Adrenal gland (tissue), 12 donors: Measurements from ENCODE around the gene USP2. TPM values are rescaled to one million over a fixed set of nuclear protein-coding genes. Genes with fewer than 3 reads are reported as not detected.

Experiments used
- DNase-seq, 7 donors: peaks; one replicate each; pipeline ENCODE4 v3.0.0-alpha.2; 2019 to 2020
- H3K27ac ChIP-seq, 5 donors: fragments of 200-600 bp; sonication (generic) in 4 of 5; 1 replicate in 3 of 5; 2 replicates in 2 of 5; pipeline versions ENCODE4 v1.5.1 to v1.8.0; 2016 to 2020; ENCODE audit warnings: mild to moderate bottlenecking in 1 of 5
- H3K27me3 ChIP-seq: fragments of 200-600 bp; 2 replicates; pipeline ENCODE4 v1.8.0; 2021
- H3K36me3 ChIP-seq, 2 donors: fragments of 200-600 bp; replicated peaks in 1 of 2; 1 replicate in 1 of 2; 2 replicates in 1 of 2; pipeline versions ENCODE4 v1.5.1 to v1.8.0; 2018 to 2022
- H3K4me1 ChIP-seq, 2 donors: fragments of 200-600 bp; replicated peaks in 1 of 2; 1 replicate in 1 of 2; 2 replicates in 1 of 2; pipeline versions ENCODE4 v1.5.1 to v1.8.0; 2018 to 2021
- H3K4me3 ChIP-seq, 4 donors: fragments of 200-600 bp; sonication (generic) in 3 of 4; one replicate each; pipeline ENCODE4 v1.5.1; 2016 to 2018
- H3K9me3 ChIP-seq, 3 donors: fragments of 200-600 bp; sonication (generic) in 1 of 3; replicated peaks in 1 of 3; 1 replicate in 2 of 3; 2 replicates in 1 of 3; pipeline versions ENCODE4 v1.5.1 to v1.8.0; 2016 to 2021
- POLR2A ChIP-seq, 2 donors: fragments of 450-650 bp; IDR thresholded peaks; one replicate each; pipeline ENCODE4 v1.6.1; 2017; ENCODE audit warnings: antibody characterized with exemption in 2 of 2, mild to moderate bottlenecking in 2 of 2, moderate library complexity in 1 of 2
- WGBS, 4 donors: extraction: QIAGEN DNeasy Blood & Tissue Kit in 2 of 4; methylation state at CpG; one replicate each; pipeline versions ENCODE4 v1.1.5 to v1.1.7; 2013 to 2017; 5-methylcytosine and 5-hydroxymethylcytosine counted together
- intact Hi-C, 2 donors: fragments of 100-400 bp; cut with DNase I; formaldehyde crosslinking; loops; one replicate each; pipeline versions ENCODE4 v1.14.1 to v1.15.0; 2022 to 2023
- polyA plus RNA-seq, 3 donors: library from polyadenylated mRNA; stranded (reverse); fragments of 200-250 nt in 2 of 3; fragments of 350-450 nt in 1 of 3; fragmentation: Illumina TruSeq in 1 of 3; extraction: RNeasy Lipid Tissue Mini Kit (QIAGEN cat#74804) in 1 of 3; gene quantifications; one replicate each; pipeline ENCODE4 v1.2.3, GENCODE V29; 2013 to 2014
- total RNA-seq, 9 donors: library from RNA; depleted of rRNA in 4 of 9; stranded (reverse); fragments of >200 nt in 4 of 9; fragments of 120-200 nt in 1 of 9; fragmentation: NEBNext Ultra II Directional in 1 of 9; extraction: Animal tissue kit (Norgen Biotek cat#: 25700) in 1 of 9; gene quantifications; one replicate each; pipeline versions ENCODE4 v1.1.0 to v1.2.4, GENCODE V29; 2013 to 2023
- TF ChIP-seq, protein P1 (sequence below), 6 experiments: fragments of 450-650 bp in 4 of 6; fragments of 200-600 bp in 2 of 6; sonication (generic) in 1 of 6; IDR thresholded peaks; 1 replicate in 5 of 6; 2 replicates in 1 of 6; pipeline versions ENCODE4 v1.5.1 to v1.8.0; 2016 to 2021; ENCODE audit warnings: antibody characterized with exemption in 6 of 6, mild to moderate bottlenecking in 2 of 6, moderate library complexity in 1 of 6
- donor health status: healthy with polysubstance abuse.
- donor health status: Bipolar disorder and iron deficiency.
- donor health status: DM: yes; HTN: yes; CAD: no.
- donor health status: DM: no; HTN: no; CAD: no.
- donor health status: DM: no; HTN: no; CAD: no.
- donor health status: DM: yes; HTN: yes; CAD: no.

The USP2 gene
- total and polyA plus RNA-seq, 12 donors: 1.8 to 28.7 (median 9.3) TPM

DNA sequence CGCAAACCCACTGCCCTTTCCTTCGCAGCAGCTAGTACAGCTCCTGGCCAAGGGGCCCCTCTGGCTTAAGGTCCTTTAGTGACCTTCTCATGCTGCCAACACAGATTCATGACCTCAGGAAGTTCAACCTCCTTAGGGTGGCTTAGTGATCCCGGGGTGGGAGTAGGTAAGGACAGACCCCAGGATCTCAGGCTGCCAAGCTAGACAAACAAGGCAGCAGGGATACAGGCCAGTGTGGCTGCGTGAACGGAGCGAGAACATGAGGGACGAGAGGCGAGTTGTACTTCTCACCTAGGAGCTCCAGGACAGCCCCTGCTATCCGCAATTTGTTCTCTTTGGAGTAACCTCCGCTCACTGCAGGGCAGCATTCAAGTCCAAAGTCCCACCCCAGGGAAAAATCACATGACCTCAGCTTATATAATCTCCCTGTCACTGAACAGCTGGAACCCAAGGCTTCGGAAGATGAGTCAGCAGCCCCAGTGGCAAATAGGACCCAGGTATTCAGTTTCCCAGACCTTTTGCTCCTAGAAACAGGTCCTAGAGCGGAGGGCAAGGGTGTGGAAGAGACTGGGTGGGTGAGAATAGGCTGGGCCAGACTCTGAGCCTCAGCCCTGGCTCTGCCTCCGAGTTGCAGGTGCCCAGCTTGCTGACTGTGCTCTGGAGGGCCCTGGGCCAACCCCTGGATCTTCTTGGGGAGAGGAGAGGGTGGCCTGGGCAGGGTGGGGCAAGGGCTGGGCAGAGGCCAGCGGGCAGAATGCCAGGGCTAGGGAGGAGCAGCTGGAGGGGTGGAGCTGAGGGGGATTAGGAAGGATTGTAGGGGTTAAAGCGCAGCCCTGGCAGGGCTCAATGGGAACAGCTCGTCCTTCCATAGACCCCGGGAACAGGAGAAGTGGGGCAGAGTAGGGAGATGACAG, 13.1 kb downstream of the USP2 start:
- H3K27ac ChIP-seq: peak overlapping the region; percentile 14 to 89 (median 81)
- WGBS, 4 donors: 22 to 44% (median 39%) methylated on average over 9 to 17 of the region's 17 CpGs
- H3K36me3 ChIP-seq: no peaks in the 10 kb centered on the region
- no peak overlapping the region for H3K4me3 ChIP-seq
- H3K4me1 ChIP-seq: peaks cover 55 to 60% of the 10 kb centered on the region in 2 donors
- H3K27me3 ChIP-seq: no peaks in the 10 kb centered on the region
- intact Hi-C loops: no loop called here
- no peaks in the 10 kb centered on the region for H3K9me3 ChIP-seq
- DNase-seq: peak; percentile 70 to 85 (median 82)
- TF ChIP-seq, protein P1, sequence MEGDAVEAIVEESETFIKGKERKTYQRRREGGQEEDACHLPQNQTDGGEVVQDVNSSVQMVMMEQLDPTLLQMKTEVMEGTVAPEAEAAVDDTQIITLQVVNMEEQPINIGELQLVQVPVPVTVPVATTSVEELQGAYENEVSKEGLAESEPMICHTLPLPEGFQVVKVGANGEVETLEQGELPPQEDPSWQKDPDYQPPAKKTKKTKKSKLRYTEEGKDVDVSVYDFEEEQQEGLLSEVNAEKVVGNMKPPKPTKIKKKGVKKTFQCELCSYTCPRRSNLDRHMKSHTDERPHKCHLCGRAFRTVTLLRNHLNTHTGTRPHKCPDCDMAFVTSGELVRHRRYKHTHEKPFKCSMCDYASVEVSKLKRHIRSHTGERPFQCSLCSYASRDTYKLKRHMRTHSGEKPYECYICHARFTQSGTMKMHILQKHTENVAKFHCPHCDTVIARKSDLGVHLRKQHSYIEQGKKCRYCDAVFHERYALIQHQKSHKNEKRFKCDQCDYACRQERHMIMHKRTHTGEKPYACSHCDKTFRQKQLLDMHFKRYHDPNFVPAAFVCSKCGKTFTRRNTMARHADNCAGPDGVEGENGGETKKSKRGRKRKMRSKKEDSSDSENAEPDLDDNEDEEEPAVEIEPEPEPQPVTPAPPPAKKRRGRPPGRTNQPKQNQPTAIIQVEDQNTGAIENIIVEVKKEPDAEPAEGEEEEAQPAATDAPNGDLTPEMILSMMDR (IDR thresholded peaks at IDR 0.05): peak in 1 of 6 experiments; percentile 9
- TF ChIP-seq POLR2A (IDR thresholded peaks at IDR 0.05): peak in 1 of 2 donors; percentile 68

GRCh38 chr11:119367661-119368120, 13.8 kb downstream of the USP2 start:
- Histone ChIP-seq H3K9me3 (no peaks in the 10 kb centered on the region), H3K27ac (peak overlapping the region in 4 of 5 donors; percentile 15 to 89 (median 85)), H3K36me3 (no peaks in the 10 kb centered on the region), H3K4me1 (peaks cover 62 to 66% of the 10 kb centered on the region in 2 donors), H3K27me3 (no peaks in the 10 kb centered on the region), H3K4me3 (no peak overlapping the region)
- 67 to 93% (median 77%) methylated on average over 6 to 9 of the region's 9 CpGs for WGBS, 4 donors
- DNase-seq: peak in 4 of 7 donors; percentile 20 to 52 (median 37)
- intact Hi-C loops: no loop called here
- no peak for TF ChIP-seq POLR2A (IDR thresholded peaks at IDR 0.05)
- TF ChIP-seq, protein P1 (IDR thresholded peaks at IDR 0.05): peak in 1 of 6 experiments; percentile 13

- peak in 2 of 7 donors; percentile 14 to 44 for DNase-seq
- H3K4me1 ChIP-seq: peaks cover 69 to 71% of the 10 kb centered on the region in 2 donors
- H3K9me3 ChIP-seq: no peaks in the 10 kb centered on the region
- no peak overlapping the region for H3K4me3 ChIP-seq
- no peaks in the 10 kb centered on the region for H3K27me3 ChIP-seq
- H3K27ac ChIP-seq: peak overlapping the region in 2 of 5 donors; percentile 89
- intact Hi-C loops: no loop called here
- no peaks in the 10 kb centered on the region for H3K36me3 ChIP-seq
- WGBS, 4 donors: 84 to 89% (median 86%) methylated on average over 6 to 11 of the region's 11 CpGs
- TF ChIP-seq POLR2A (IDR thresholded peaks at IDR 0.05): no peak
- TF ChIP-seq, protein P1 (IDR thresholded peaks at IDR 0.05): no peak
Measured at GRCh38 chr11:119366690-119367620, 14.5 kb downstream of the USP2 start.
